ENCODE measurements around the gene TMEM255B. TPM values are rescaled to one million over a fixed set of nuclear protein-coding genes. Genes with fewer than 3 reads are reported as not detected.

The TMEM255B gene
- total RNA-seq, 1 donor from 2014 or later: 0.89 TPM

DNA sequence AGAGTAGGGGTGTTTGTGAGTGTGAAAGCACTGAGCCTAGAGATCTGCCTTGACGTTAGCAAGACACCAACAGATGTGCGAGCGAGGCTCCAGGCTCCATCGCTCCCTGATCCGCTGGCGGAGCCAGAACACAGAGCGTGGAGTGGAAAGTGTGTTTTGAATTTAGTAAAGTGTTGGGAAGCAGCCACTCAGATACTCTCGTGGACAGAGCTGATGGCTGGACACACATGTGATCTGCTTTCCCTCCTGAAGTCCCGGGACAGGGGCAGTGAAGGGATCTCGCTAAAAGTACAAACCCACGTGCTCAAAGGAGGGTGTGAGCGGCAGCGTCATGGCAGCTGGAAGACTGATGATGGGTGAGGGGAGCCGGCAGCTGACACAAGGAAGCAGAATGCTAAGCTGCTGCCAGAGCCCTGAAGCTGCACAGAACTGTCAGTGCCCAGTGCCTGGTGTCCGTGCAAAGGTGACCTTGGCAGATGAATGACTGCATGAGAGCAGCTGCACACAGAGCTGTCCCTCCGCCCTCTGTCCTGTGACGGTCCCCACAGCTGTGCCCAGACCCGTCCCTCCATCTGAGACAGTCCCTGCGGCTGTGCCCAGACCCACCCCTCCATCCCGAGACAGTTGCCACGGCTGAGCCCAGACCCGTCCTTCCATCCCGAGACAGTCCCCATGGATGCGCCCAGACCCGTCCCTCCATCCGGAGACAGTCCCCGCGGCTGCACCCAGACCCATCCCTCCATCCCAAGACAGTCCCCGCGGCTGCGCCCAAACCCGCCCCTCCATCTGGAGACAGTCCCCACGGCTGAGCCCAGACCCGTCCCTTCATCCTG, 29.6 kb upstream of the TMEM255B start:
- no peak overlapping the region for H3K4me3 Mint-ChIP-seq (ENCODE audit: unreplicated experiment)
- H3K36me3 Mint-ChIP-seq (ENCODE audit: unreplicated experiment): no peaks in the 10 kb centered on the region
- H3K27me3 Mint-ChIP-seq (ENCODE audit: unreplicated experiment): no peaks in the 10 kb centered on the region
- no peak overlapping the region for H3K27ac Mint-ChIP-seq (ENCODE audit: unreplicated experiment)
- DNase-seq (ENCODE audit: extremely low spot score, unreplicated experiment): no peak
- TF ChIP-seq, protein P1, sequence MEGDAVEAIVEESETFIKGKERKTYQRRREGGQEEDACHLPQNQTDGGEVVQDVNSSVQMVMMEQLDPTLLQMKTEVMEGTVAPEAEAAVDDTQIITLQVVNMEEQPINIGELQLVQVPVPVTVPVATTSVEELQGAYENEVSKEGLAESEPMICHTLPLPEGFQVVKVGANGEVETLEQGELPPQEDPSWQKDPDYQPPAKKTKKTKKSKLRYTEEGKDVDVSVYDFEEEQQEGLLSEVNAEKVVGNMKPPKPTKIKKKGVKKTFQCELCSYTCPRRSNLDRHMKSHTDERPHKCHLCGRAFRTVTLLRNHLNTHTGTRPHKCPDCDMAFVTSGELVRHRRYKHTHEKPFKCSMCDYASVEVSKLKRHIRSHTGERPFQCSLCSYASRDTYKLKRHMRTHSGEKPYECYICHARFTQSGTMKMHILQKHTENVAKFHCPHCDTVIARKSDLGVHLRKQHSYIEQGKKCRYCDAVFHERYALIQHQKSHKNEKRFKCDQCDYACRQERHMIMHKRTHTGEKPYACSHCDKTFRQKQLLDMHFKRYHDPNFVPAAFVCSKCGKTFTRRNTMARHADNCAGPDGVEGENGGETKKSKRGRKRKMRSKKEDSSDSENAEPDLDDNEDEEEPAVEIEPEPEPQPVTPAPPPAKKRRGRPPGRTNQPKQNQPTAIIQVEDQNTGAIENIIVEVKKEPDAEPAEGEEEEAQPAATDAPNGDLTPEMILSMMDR (IDR thresholded peaks at IDR 0.05): no peak
- H3K9me3 Mint-ChIP-seq (ENCODE audit: unreplicated experiment): no peaks in the 10 kb centered on the region
- H3K4me1 Mint-ChIP-seq (ENCODE audit: unreplicated experiment): peaks cover 3% of the 10 kb centered on the region

DNA sequence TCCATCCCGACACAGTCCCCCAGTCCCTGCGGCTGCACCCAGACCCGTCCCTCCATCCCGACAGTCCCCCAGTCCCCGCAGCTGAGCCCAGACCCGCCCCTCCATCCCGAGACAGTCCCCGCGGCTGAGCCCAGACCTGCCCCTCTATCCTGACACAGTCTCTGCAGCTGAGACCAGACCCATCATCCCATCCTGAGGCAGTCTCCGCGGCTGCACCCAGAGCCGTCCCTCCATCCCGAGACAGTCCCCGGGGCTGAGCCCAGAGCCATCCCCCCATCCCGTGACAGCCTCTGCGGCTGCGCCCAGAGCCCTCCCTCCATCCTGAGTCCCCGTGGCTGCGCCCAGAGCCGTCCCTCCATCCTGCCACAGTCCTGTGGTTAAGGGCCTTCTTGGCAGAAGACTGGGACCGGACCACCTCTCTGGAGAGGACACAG, 28.8 kb upstream of the TMEM255B start:
- no peaks in the 10 kb centered on the region for H3K27me3 Mint-ChIP-seq (ENCODE audit: unreplicated experiment)
- TF ChIP-seq, protein P1 (IDR thresholded peaks at IDR 0.05): no peak
- no peaks in the 10 kb centered on the region for H3K36me3 Mint-ChIP-seq (ENCODE audit: unreplicated experiment)
- no peaks in the 10 kb centered on the region for H3K9me3 Mint-ChIP-seq (ENCODE audit: unreplicated experiment)
- no peaks in the 10 kb centered on the region for H3K4me1 Mint-ChIP-seq (ENCODE audit: unreplicated experiment)
- DNase-seq (ENCODE audit: extremely low spot score, unreplicated experiment): no peak
- H3K4me3 Mint-ChIP-seq (ENCODE audit: unreplicated experiment): no peak overlapping the region
- no peak overlapping the region for H3K27ac Mint-ChIP-seq (ENCODE audit: unreplicated experiment)

DNA sequence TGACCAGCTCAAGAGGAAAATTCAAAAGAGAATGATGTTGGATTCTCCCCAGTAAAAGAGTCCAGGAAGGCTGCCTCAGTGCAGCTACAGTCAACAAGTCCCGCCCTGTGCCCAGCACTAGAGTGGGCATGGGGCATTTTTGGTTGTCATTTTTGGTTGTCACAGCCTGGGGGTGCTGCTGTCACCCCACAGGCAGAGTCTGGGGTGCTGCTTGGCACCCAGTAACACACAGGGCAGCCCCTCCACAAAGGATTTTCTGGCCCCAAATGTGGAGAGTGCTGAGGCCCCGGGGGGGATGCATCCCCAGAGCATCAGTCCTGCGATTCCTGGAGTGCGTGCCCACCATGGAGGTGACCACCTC, 28.2 kb upstream of the TMEM255B start:
- H3K27ac Mint-ChIP-seq (ENCODE audit: unreplicated experiment): no peak overlapping the region
- no peak for DNase-seq (ENCODE audit: extremely low spot score, unreplicated experiment)
- no peaks in the 10 kb centered on the region for H3K27me3 Mint-ChIP-seq (ENCODE audit: unreplicated experiment)
- no peak overlapping the region for H3K4me3 Mint-ChIP-seq (ENCODE audit: unreplicated experiment)
- no peaks in the 10 kb centered on the region for H3K36me3 Mint-ChIP-seq (ENCODE audit: unreplicated experiment)
- no peaks in the 10 kb centered on the region for H3K4me1 Mint-ChIP-seq (ENCODE audit: unreplicated experiment)
- no peaks in the 10 kb centered on the region for H3K9me3 Mint-ChIP-seq (ENCODE audit: unreplicated experiment)
- TF ChIP-seq, protein P1 (IDR thresholded peaks at IDR 0.05): no peak

DNA sequence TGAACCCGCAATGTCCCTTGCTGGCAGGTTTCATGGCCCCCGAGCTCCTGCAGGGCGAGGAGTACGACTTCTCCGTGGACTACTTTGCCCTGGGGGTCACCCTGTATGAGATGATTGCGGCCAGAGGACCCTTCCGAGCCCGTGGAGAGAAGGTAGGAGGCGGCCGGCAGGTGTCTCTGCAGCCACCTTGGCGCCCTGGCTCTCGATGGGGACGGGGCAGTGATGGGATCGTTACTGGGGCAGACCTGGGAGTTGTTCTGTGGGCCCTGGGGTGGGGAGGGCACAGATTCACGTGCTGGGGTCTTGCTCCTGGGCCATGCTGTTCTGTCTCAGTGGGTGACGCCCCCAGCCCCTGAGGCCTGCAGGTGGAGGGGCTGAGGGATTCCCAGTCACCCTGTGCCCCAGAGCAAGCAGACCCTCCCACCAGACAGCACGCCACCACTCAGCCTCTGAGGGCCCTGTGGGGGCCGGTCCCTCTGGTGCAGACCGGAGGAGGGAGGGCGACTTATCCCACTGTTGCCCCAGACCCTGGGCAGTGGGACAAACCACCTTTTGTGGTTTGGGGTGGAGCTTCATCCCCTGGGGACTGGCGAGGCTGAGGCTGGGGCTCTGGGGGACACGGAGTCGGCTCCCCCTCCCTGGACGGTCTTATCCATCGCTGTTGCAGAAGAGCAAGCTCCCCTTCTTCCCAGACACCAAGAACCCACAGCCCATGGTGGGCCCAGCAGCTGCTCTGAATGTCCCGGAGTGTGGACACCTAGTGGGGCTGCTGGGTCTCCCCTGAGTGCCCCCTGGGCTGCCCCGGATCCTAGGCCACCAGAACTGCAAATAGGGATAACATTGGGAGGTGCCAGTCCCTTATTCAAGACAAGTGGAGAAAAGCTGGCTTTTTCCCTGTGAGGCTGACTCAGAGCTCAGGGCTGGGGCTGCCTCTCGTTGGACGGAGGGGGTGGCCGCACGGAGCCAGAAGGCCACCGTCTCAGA, 27.5 kb upstream of the TMEM255B start:
- no peaks in the 10 kb centered on the region for H3K27me3 Mint-ChIP-seq (ENCODE audit: unreplicated experiment)

More for the DNA sequence above, 27.5 kb upstream of the TMEM255B start:
- Mint-ChIP-seq H3K36me3 (ENCODE audit: unreplicated experiment) (no peaks in the 10 kb centered on the region), H3K27ac (ENCODE audit: unreplicated experiment) (no peak overlapping the region), H3K9me3 (ENCODE audit: unreplicated experiment) (no peaks in the 10 kb centered on the region), H3K4me3 (ENCODE audit: unreplicated experiment) (no peak overlapping the region), H3K4me1 (ENCODE audit: unreplicated experiment) (no peaks in the 10 kb centered on the region)
- no peak for DNase-seq (ENCODE audit: extremely low spot score, unreplicated experiment)
- TF ChIP-seq, protein P1 (IDR thresholded peaks at IDR 0.05): no peak
